ENCODE data around the gene ATXN10. TPM values are rescaled to one million over a fixed set of nuclear protein-coding genes. Genes with fewer than 3 reads are reported as not detected.

ATXN10 gene
- total and polyA plus RNA-seq, 2 experiments from 2014 or later = 99.0 to 163 TPM

DNA sequence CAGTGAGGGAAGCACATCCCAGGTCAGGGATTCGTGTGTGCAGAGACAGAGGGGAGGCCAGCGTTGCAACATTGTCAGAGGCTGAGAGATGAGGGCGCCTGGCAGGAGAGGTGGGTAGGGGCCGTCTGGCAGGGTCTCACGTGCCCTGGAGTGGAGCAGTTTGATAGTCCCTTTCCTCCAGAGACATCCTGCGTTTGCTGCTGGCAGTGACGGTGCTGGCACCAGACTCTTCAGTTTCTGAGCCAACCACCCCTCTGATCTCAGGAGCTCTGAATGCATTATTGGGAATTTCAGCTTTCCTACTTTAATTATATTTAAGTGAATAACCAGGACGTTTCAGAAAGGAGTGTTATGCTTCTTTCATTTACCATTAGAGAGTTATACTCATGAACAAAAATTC, 168.8 kb downstream of the ATXN10 start:
- H3K27ac Mint-ChIP-seq = no peak overlapping the region
- H3K27me3 ChIP-seq (ENCODE audit: insufficient read depth) = no peaks in the 10 kb centered on the region
- TF ChIP-seq, protein P1, sequence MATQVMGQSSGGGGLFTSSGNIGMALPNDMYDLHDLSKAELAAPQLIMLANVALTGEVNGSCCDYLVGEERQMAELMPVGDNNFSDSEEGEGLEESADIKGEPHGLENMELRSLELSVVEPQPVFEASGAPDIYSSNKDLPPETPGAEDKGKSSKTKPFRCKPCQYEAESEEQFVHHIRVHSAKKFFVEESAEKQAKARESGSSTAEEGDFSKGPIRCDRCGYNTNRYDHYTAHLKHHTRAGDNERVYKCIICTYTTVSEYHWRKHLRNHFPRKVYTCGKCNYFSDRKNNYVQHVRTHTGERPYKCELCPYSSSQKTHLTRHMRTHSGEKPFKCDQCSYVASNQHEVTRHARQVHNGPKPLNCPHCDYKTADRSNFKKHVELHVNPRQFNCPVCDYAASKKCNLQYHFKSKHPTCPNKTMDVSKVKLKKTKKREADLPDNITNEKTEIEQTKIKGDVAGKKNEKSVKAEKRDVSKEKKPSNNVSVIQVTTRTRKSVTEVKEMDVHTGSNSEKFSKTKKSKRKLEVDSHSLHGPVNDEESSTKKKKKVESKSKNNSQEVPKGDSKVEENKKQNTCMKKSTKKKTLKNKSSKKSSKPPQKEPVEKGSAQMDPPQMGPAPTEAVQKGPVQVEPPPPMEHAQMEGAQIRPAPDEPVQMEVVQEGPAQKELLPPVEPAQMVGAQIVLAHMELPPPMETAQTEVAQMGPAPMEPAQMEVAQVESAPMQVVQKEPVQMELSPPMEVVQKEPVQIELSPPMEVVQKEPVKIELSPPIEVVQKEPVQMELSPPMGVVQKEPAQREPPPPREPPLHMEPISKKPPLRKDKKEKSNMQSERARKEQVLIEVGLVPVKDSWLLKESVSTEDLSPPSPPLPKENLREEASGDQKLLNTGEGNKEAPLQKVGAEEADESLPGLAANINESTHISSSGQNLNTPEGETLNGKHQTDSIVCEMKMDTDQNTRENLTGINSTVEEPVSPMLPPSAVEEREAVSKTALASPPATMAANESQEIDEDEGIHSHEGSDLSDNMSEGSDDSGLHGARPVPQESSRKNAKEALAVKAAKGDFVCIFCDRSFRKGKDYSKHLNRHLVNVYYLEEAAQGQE (IDR thresholded peaks at IDR 0.05; ENCODE audit: unreplicated experiment) = no peak
- no peak for TF ChIP-seq JUNB (IDR thresholded peaks at IDR 0.05; ENCODE audit: unreplicated experiment)
- no peak for TF ChIP-seq POLR2AphosphoS5 (IDR thresholded peaks at IDR 0.05; ENCODE audit: low read depth)
- TF ChIP-seq ZNF114 (CRISPR knock-in tag; IDR thresholded peaks at IDR 0.05) = no peak
- no peak for TF ChIP-seq NANOG (IDR thresholded peaks at IDR 0.05; ENCODE audit: borderline replicate concordance)
- TF ChIP-seq EZH2 (IDR thresholded peaks at IDR 0.05; ENCODE audit: low read depth, unreplicated experiment) = no peak
- TF ChIP-seq STAT1 (IDR thresholded peaks at IDR 0.05; ENCODE audit: unreplicated experiment) = no peak
- TF ChIP-seq, protein P2, sequence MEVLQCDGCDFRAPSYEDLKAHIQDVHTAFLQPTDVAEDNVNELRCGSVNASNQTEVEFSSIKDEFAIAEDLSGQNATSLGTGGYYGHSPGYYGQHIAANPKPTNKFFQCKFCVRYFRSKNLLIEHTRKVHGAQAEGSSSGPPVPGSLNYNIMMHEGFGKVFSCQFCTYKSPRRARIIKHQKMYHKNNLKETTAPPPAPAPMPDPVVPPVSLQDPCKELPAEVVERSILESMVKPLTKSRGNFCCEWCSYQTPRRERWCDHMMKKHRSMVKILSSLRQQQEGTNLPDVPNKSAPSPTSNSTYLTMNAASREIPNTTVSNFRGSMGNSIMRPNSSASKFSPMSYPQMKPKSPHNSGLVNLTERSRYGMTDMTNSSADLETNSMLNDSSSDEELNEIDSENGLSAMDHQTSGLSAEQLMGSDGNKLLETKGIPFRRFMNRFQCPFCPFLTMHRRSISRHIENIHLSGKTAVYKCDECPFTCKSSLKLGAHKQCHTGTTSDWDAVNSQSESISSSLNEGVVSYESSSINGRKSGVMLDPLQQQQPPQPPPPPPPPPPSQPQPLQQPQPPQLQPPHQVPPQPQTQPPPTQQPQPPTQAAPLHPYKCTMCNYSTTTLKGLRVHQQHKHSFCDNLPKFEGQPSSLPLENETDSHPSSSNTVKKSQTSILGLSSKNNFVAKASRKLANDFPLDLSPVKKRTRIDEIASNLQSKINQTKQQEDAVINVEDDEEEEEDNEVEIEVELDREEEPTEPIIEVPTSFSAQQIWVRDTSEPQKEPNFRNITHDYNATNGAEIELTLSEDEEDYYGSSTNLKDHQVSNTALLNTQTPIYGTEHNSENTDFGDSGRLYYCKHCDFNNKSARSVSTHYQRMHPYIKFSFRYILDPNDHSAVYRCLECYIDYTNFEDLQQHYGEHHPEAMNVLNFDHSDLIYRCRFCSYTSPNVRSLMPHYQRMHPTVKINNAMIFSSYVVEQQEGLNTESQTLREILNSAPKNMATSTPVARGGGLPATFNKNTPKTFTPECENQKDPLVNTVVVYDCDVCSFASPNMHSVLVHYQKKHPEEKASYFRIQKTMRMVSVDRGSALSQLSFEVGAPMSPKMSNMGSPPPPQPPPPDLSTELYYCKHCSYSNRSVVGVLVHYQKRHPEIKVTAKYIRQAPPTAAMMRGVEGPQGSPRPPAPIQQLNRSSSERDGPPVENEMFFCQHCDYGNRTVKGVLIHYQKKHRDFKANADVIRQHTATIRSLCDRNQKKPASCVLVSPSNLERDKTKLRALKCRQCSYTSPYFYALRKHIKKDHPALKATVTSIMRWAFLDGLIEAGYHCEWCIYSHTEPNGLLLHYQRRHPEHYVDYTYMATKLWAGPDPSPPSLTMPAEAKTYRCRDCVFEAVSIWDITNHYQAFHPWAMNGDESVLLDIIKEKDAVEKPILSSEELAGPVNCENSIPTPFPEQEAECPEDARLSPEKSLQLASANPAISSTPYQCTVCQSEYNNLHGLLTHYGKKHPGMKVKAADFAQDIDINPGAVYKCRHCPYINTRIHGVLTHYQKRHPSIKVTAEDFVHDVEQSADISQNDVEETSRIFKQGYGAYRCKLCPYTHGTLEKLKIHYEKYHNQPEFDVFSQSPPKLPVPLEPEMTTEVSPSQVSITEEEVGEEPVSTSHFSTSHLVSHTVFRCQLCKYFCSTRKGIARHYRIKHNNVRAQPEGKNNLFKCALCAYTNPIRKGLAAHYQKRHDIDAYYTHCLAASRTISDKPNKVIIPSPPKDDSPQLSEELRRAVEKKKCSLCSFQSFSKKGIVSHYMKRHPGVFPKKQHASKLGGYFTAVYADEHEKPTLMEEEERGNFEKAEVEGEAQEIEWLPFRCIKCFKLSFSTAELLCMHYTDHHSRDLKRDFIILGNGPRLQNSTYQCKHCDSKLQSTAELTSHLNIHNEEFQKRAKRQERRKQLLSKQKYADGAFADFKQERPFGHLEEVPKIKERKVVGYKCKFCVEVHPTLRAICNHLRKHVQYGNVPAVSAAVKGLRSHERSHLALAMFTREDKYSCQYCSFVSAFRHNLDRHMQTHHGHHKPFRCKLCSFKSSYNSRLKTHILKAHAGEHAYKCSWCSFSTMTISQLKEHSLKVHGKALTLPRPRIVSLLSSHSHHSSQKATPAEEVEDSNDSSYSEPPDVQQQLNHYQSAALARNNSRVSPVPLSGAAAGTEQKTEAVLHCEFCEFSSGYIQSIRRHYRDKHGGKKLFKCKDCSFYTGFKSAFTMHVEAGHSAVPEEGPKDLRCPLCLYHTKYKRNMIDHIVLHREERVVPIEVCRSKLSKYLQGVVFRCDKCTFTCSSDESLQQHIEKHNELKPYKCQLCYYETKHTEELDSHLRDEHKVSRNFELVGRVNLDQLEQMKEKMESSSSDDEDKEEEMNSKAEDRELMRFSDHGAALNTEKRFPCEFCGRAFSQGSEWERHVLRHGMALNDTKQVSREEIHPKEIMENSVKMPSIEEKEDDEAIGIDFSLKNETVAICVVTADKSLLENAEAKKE (CRISPR knock-in tag; IDR thresholded peaks at IDR 0.05) = no peak
- TF ChIP-seq, protein P3, sequence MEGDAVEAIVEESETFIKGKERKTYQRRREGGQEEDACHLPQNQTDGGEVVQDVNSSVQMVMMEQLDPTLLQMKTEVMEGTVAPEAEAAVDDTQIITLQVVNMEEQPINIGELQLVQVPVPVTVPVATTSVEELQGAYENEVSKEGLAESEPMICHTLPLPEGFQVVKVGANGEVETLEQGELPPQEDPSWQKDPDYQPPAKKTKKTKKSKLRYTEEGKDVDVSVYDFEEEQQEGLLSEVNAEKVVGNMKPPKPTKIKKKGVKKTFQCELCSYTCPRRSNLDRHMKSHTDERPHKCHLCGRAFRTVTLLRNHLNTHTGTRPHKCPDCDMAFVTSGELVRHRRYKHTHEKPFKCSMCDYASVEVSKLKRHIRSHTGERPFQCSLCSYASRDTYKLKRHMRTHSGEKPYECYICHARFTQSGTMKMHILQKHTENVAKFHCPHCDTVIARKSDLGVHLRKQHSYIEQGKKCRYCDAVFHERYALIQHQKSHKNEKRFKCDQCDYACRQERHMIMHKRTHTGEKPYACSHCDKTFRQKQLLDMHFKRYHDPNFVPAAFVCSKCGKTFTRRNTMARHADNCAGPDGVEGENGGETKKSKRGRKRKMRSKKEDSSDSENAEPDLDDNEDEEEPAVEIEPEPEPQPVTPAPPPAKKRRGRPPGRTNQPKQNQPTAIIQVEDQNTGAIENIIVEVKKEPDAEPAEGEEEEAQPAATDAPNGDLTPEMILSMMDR (conservative IDR thresholded peaks at IDR 0.05; ENCODE audit: low read depth in 2 of 2) = no peak
- no peak for TF ChIP-seq EZH2phosphoT487 (IDR thresholded peaks at IDR 0.05; ENCODE audit: unreplicated experiment)
- no peak for TF ChIP-seq ZNF331 (CRISPR knock-in tag; IDR thresholded peaks at IDR 0.05; ENCODE audit: low read depth)
- TF ChIP-seq, protein P4, sequence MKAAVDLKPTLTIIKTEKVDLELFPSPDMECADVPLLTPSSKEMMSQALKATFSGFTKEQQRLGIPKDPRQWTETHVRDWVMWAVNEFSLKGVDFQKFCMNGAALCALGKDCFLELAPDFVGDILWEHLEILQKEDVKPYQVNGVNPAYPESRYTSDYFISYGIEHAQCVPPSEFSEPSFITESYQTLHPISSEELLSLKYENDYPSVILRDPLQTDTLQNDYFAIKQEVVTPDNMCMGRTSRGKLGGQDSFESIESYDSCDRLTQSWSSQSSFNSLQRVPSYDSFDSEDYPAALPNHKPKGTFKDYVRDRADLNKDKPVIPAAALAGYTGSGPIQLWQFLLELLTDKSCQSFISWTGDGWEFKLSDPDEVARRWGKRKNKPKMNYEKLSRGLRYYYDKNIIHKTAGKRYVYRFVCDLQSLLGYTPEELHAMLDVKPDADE (IDR thresholded peaks at IDR 0.05) = no peak
- no peak for TF ChIP-seq CREB1 (CRISPR knock-in tag; IDR thresholded peaks at IDR 0.05; ENCODE audit: low read depth)
- no peak for ATAC-seq
- no peak overlapping the region for H2AFZ ChIP-seq
- H3K36me3 Mint-ChIP-seq (ENCODE audit: low read depth) = no peaks in the 10 kb centered on the region
- H3F3A ChIP-seq (replicated peaks; ENCODE audit: low read depth) = no peaks in the 10 kb centered on the region
- H3K4me1 ChIP-seq (ENCODE audit: insufficient read depth) = peaks cover 20% of the 10 kb centered on the region
- H3K27me3 Mint-ChIP-seq (ENCODE audit: insufficient read depth, low read depth, poor library complexity) = peaks cover 2% of the 10 kb centered on the region
- DNase-seq (ENCODE audit: low spot score) = no peak
- H3K4me2 ChIP-seq = no peak overlapping the region
- H3K79me2 ChIP-seq (replicated peaks; ENCODE audit: insufficient read depth) = no peaks in the 10 kb centered on the region
- no peak overlapping the region for H3K4me3 ChIP-seq
- H3K4me3 Mint-ChIP-seq = no peak overlapping the region
- H3K9me3 Mint-ChIP-seq = no peaks in the 10 kb centered on the region
- H3K36me3 ChIP-seq (ENCODE audit: insufficient read depth) = no peaks in the 10 kb centered on the region
- no peak overlapping the region for H3K27ac ChIP-seq (ENCODE audit: low read depth)
- H3K4me1 Mint-ChIP-seq = peaks cover 39% of the 10 kb centered on the region
- H3K9me2 ChIP-seq (ENCODE audit: insufficient read depth) = no peaks in the 10 kb centered on the region
- peaks cover 11% of the 10 kb centered on the region; the same call in 1 of the 2 replicates for H4K20me1 ChIP-seq (replicated peaks; ENCODE audit: insufficient read depth)

Measured in GM23338 (cell line).